ENCODE results near the gene PITPNC1. TPM values are rescaled to one million over a fixed set of nuclear protein-coding genes. Genes with fewer than 3 reads are reported as not detected.

PITPNC1 gene
- total and polyA plus RNA-seq, 2 of the 13 experiments (the other 11 are each of a cell fraction or from before 2014, with no cell fraction given) = 4.1 to 5.7 TPM

GRCh38 chr17:67379251-67379630 is 2.2 kb downstream of the PITPNC1 start:
- no peaks in the 10 kb centered on the region for H3K36me3 ChIP-seq (replicated peaks in 1 of 2; ENCODE audit: control insufficient read depth in 1 of 2, insufficient read depth in 2 of 2, low read length in 2 of 2)
- peak overlapping the region; percentile 95 for H2AFZ ChIP-seq (ENCODE audit: low read length)
- WGBS (ENCODE audit: low lambda C conversion rate) = 53% methylated on average over 8 of the region's 8 CpGs
- CTCF ChIA-PET (ENCODE audit: low intra/inter-chr PET ratio, low total read pairs) = interaction anchor here (1.2 to 2.5 kb wide), 6 partner anchors 8 to 310 kb away, joined by 4 to 21 read pairs (median 11); no protein-coding TSS in a partner anchor
- H3K9me3 ChIP-seq (ENCODE audit: low read length) = no peaks in the 10 kb centered on the region
- H3K4me1 ChIP-seq (ENCODE audit: insufficient read depth, low read length) = peaks cover 41% of the 10 kb centered on the region
- no peak overlapping the region for H3K27ac ChIP-seq (ENCODE audit: extremely low read length, insufficient read depth, low read length)
- POLR2A ChIA-PET = interaction anchor here (1.1 to 2.5 kb wide), 3 partner anchors 11 to 338 kb away, joined by 3 to 12 read pairs (median 7); partner anchors contain the start of gene PSMD12
- H3K9ac ChIP-seq (ENCODE audit: insufficient read depth, low read depth, low read length) = peak overlapping the region; percentile 66
- no peaks in the 10 kb centered on the region for H4K20me1 ChIP-seq (ENCODE audit: insufficient read depth, low read length)
- BruUV-seq (replicated peaks) = TSS peak; percentile 71
- H3K4me3 ChIP-seq (replicated peaks in 1 of 3; ENCODE audit: insufficient read depth in 1 of 3, low read depth in 2 of 3, low read length in 3 of 3) = peak overlapping the region; percentile 87 to 90 (median 87); a peak in 5 of 6 replicates
- FAIRE-seq = no peak
- H3K79me2 ChIP-seq (ENCODE audit: insufficient read depth, low read length) = no peaks in the 10 kb centered on the region
- no peak for ATAC-seq
- in situ Hi-C loops (cut with HindIII; ENCODE audit: extremely low pct_ligation_motif_present, low pct_unique_long_range_greater_than_20kb) (loop anchor here (5.0 to 10.0 kb wide), 3 partner anchors 88 to 313 kb away; no protein-coding TSS in a partner anchor), intact Hi-C loops (cut with micrococcal nuclease; ENCODE audit: unreplicated experiment) (loop anchor here (1.0 to 5.0 kb wide), 2 partner anchors 96 to 253 kb away; no protein-coding TSS in a partner anchor)
- H3K27me3 ChIP-seq (ENCODE audit: control insufficient read depth in 1 of 2, insufficient read depth in 2 of 2, low read length in 2 of 2) = 0 out of 5 replicates have a peak, but pooled peaks cover 0 to 6% of the 10 kb centered on the region in 2 experiments
- DNase-seq (ENCODE audit: low spot score) = no peak
- H3K4me2 ChIP-seq (ENCODE audit: low read depth, low read length) = peak overlapping the region; percentile 99
- TF ChIP-seq DRAP1 (CRISPR knock-in tag; IDR thresholded peaks at IDR 0.05) (peak; percentile 31; the same call in 1 of the 2 replicates), ZBTB26 (CRISPR knock-in tag; IDR thresholded peaks at IDR 0.05; ENCODE audit: borderline replicate concordance) (peak; percentile 74; the same call in 1 of the 2 replicates), ATF4 (CRISPR knock-in tag; IDR thresholded peaks at IDR 0.05) (0 out of 4 replicates have a peak, but pooled peaks of 1 of the 2 experiments have one; percentile 18), ETV6 (CRISPR knock-in tag; conservative IDR thresholded peaks at IDR 0.05) (0 out of 2 replicates have a peak, but pooled peaks have one; percentile 20), ZNF563 (CRISPR knock-in tag; IDR thresholded peaks at IDR 0.05) (no peak), KDM4B (CRISPR knock-in tag; IDR thresholded peaks at IDR 0.05) (0 out of 2 replicates have a peak, but pooled peaks have one; percentile 40), ZHX1 (CRISPR knock-in tag; IDR thresholded peaks at IDR 0.05; ENCODE audit: low read depth) (0 out of 2 replicates have a peak, but pooled peaks have one; percentile 25), GFI1 (CRISPR knock-in tag; IDR thresholded peaks at IDR 0.05; ENCODE audit: borderline replicate concordance) (0 out of 2 replicates have a peak, but pooled peaks have one; percentile 0), MYNN (CRISPR knock-in tag; IDR thresholded peaks at IDR 0.05; ENCODE audit: low read depth) (peak; percentile 57; the same call in 1 of the 2 replicates), PRPF4 (IDR thresholded peaks at IDR 0.05; ENCODE audit: low read depth, low read length, poor library complexity, severe bottlenecking) (no peak), PITX1 (CRISPR knock-in tag; IDR thresholded peaks at IDR 0.05) (0 out of 2 replicates have a peak, but pooled peaks have one; percentile 26), ZNF124 (CRISPR knock-in tag; IDR thresholded peaks at IDR 0.05) (no peak), ZNF3 (CRISPR knock-in tag; IDR thresholded peaks at IDR 0.05) (0 out of 2 replicates have a peak, but pooled peaks have one; percentile 23)
- TF ChIP-seq, protein P1, sequence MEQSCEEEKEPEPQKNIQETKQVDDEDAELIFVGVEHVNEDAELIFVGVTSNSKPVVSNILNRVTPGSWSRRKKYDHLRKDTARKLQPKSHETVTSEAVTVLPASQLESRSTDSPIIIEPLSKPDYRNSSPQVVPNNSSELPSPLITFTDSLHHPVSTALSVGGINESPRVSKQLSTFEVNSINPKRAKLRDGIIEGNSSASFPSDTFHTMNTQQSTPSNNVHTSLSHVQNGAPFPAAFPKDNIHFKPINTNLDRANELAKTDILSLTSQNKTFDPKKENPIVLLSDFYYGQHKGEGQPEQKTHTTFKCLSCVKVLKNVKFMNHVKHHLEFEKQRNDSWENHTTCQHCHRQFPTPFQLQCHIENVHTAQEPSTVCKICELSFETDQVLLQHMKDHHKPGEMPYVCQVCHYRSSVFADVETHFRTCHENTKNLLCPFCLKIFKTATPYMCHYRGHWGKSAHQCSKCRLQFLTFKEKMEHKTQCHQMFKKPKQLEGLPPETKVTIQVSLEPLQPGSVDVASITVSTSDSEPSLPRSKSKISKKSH (CRISPR knock-in tag; IDR thresholded peaks at IDR 0.05; ENCODE audit: borderline replicate concordance) = no peak
